Measurements from ENCODE around the gene SELENBP1. TPM values are rescaled to one million over a fixed set of nuclear protein-coding genes. Genes with fewer than 3 reads are reported as not detected.

SELENBP1 gene
- total RNA-seq, 1 experiment from 2014 or later = 2.6 TPM

GRCh38 chr1:151325646-151326429 is 46.7 kb downstream of the SELENBP1 start:
- in situ Hi-C loops (cut with HindIII; ENCODE audit: low pct_unique_long_range_greater_than_20kb, low sequenced_read_pairs) = no loop called here
- DNase-seq (ENCODE audit: low read depth, low spot score) = no peak

GRCh38 chr1:151325231-151325630 is 47.3 kb downstream of the SELENBP1 start:
- no peak for DNase-seq (ENCODE audit: low read depth, low spot score)
- in situ Hi-C loops (cut with HindIII; ENCODE audit: low pct_unique_long_range_greater_than_20kb, low sequenced_read_pairs) = no loop called here

- DNase-seq (ENCODE audit: low read depth, low spot score) = no peak
- in situ Hi-C loops (cut with HindIII; ENCODE audit: low pct_unique_long_range_greater_than_20kb, low sequenced_read_pairs) = no loop called here
Observed at GRCh38 chr1:151324390-151324930, 48.0 kb downstream of the SELENBP1 start.

- in situ Hi-C loops (cut with HindIII; ENCODE audit: low pct_unique_long_range_greater_than_20kb, low sequenced_read_pairs) = no loop called here
- no peak for DNase-seq (ENCODE audit: low read depth, low spot score)
Observed at GRCh38 chr1:151318975-151319374, 53.5 kb downstream of the SELENBP1 start.

- no peak for DNase-seq (ENCODE audit: low read depth, low spot score)
- in situ Hi-C loops (cut with HindIII; ENCODE audit: low pct_unique_long_range_greater_than_20kb, low sequenced_read_pairs) = no loop called here
Observed at GRCh38 chr1:151315565-151316235, 56.8 kb downstream of the SELENBP1 start.

Other genes starting within 250 kb of the SELENBP1 start
- 0.53 and 1.1 TPM in 2 replicates for gene SEMA6C, start 226.1 kb downstream of the SELENBP1 start, total RNA-seq (2014; rRNA removed; shearing (Covaris generic))
- gene TNFAIP8L2, start 216.1 kb downstream of the SELENBP1 start, total RNA-seq (2014; rRNA removed; shearing (Covaris generic)) = not detected in 2 replicates
- 17.7 and 22.1 TPM in 2 replicates for gene LYSMD1, start 206.8 kb downstream of the SELENBP1 start, total RNA-seq (2014; rRNA removed; shearing (Covaris generic))
- 90.9 and 110 TPM in 2 replicates for gene SCNM1, start 206.6 kb downstream of the SELENBP1 start, total RNA-seq (2014; rRNA removed; shearing (Covaris generic))
- 0.80 and 1.2 TPM in 2 replicates for gene TMOD4, start 196.7 kb downstream of the SELENBP1 start, total RNA-seq (2014; rRNA removed; shearing (Covaris generic))
- gene VPS72, start 182.5 kb downstream of the SELENBP1 start, total RNA-seq (2014; rRNA removed; shearing (Covaris generic)) = 116 and 133 TPM in 2 replicates
- gene PIP5K1A, start 174.2 kb downstream of the SELENBP1 start, total RNA-seq (2014; rRNA removed; shearing (Covaris generic)) = 54.5 and 57.0 TPM in 2 replicates
- 370 and 398 TPM in 2 replicates for gene PSMD4, start 118.0 kb downstream of the SELENBP1 start, total RNA-seq (2014; rRNA removed; shearing (Covaris generic))
- gene ZNF687, start 90.4 kb downstream of the SELENBP1 start, total RNA-seq (2014; rRNA removed; shearing (Covaris generic)) = 29.0 and 31.0 TPM in 2 replicates
- gene PI4KB, start 45.3 kb downstream of the SELENBP1 start, total RNA-seq (2014; rRNA removed; shearing (Covaris generic)) = 49.4 and 49.6 TPM in 2 replicates
- gene RFX5, start 25.5 kb downstream of the SELENBP1 start, total RNA-seq (2014; rRNA removed; shearing (Covaris generic)) = 102 and 125 TPM in 2 replicates
- gene PSMB4, start 26.9 kb upstream of the SELENBP1 start, total RNA-seq (2014; rRNA removed; shearing (Covaris generic)) = 940 and 1,049 TPM in 2 replicates
- 25.3 and 25.5 TPM in 2 replicates for gene POGZ, start 86.8 kb upstream of the SELENBP1 start, total RNA-seq (2014; rRNA removed; shearing (Covaris generic))
- 1.9 and 2.7 TPM in 2 replicates for gene CGN, start 138.7 kb upstream of the SELENBP1 start, total RNA-seq (2014; rRNA removed; shearing (Covaris generic))
- 4.2 and 7.1 TPM in 2 replicates for gene TUFT1, start 167.6 kb upstream of the SELENBP1 start, total RNA-seq (2014; rRNA removed; shearing (Covaris generic))
- 30.4 and 31.9 TPM in 2 replicates for gene SNX27, start 239.3 kb upstream of the SELENBP1 start, total RNA-seq (2014; rRNA removed; shearing (Covaris generic))